IMR-90 (cell line): Measurements from ENCODE around the gene IFNGR1.

ENCODE experiments used
- CEBPB ChIP-seq: IDR thresholded peaks from 2 replicates; pipeline ENCODE4 v1.6.1; 2012; ENCODE audit warnings: low read depth, low read length, improper control_type of control experiment
- RFX5 ChIP-seq: IDR thresholded peaks from 2 replicates; pipeline ENCODE4 v1.8.0; 2012; ENCODE audit warnings: low read depth, mild to moderate bottlenecking, low read length, moderate library complexity
- TF ChIP-seq, protein P1 (sequence below): conservative IDR thresholded peaks from 2 replicates; pipeline ENCODE4 v1.5.1; 2012; ENCODE audit warnings: mild to moderate bottlenecking, low read depth, low read length, improper control_type of control experiment

DNA sequence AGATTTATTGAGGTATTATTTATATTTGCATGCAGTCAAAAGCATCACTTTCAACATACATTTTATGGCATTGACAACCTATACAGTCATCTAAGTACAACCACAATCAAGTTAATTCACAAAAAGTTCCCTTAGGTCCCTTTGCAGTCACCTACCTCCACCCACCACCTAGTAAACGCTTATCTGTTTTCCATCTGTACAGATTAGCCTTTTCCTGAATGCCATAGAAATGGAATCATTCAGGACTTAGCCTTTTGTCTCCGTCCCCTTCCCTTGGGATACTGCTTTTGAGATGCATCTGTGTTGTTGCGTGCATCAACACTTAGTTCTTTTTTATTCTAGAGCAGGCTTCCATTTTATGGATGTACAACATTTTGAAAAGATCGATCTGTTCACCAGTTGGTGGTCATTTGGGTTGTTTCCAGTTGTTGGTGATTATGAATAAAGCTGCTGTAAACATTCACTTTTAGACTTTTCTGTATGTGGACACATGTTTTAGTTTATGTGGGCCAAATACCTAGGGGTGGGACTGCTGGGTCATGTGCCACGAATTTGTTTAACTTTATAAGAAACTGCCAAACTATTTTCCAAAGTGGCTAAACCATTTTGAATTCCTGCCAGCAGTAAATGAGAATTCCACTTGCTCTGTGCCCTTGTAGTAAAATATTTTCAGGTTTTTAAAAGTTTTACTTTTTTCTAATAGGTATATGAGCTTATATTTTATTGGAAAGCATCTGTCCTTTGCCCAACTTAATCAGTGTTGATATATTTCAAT is 17.6 kb upstream of the IFNGR1 start:
- TF ChIP-seq RFX5 (no peak), CEBPB (no peak)
- TF ChIP-seq, protein P1, sequence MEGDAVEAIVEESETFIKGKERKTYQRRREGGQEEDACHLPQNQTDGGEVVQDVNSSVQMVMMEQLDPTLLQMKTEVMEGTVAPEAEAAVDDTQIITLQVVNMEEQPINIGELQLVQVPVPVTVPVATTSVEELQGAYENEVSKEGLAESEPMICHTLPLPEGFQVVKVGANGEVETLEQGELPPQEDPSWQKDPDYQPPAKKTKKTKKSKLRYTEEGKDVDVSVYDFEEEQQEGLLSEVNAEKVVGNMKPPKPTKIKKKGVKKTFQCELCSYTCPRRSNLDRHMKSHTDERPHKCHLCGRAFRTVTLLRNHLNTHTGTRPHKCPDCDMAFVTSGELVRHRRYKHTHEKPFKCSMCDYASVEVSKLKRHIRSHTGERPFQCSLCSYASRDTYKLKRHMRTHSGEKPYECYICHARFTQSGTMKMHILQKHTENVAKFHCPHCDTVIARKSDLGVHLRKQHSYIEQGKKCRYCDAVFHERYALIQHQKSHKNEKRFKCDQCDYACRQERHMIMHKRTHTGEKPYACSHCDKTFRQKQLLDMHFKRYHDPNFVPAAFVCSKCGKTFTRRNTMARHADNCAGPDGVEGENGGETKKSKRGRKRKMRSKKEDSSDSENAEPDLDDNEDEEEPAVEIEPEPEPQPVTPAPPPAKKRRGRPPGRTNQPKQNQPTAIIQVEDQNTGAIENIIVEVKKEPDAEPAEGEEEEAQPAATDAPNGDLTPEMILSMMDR, result no peak
